Small intestine (tissue), 4 donors: ENCODE measurements around the gene ATP11C. TPM values are rescaled to one million over a fixed set of nuclear protein-coding genes. Genes with fewer than 3 reads are reported as not detected.

Source experiments
- polyA plus RNA-seq, 4 donors: library from polyadenylated mRNA; stranded (reverse) in 3 of 4; unstranded in 1 of 4; fragments of 200-250 nt in 3 of 4; fragments of 120-200 nt in 1 of 4; gene quantifications; one replicate each; pipeline versions ENCODE4 v1.2.1 to v1.2.3, GENCODE V29; 2013
- donor health status: healthy with polysubstance abuse.
- donor health status: Bipolar disorder and iron deficiency.
- donor health status: healthy.

ATP11C gene
- polyA plus RNA-seq, 4 donors = 3.8 to 16.1 (median 6.6) TPM

Other genes with a start within 250 kb of the ATP11C start
- gene MCF2, start 224.9 kb downstream of the ATP11C start, polyA plus RNA-seq = under 1 TPM in 2 of 4 donors, not detected in 2; 0.06 to 0.21 TPM
- gene CXorf66, start 32.5 kb upstream of the ATP11C start, polyA plus RNA-seq = not detected